GM21526 (cell line): ENCODE results near the gene ARSB.

Source experiments
- ATAC-seq: cut with Tn5 transposase; IDR thresholded peaks from one replicate; pipeline ENCODE4 v1.9.1; 2021; ENCODE audit warnings: moderate library complexity; ENCODE audit not compliant: unreplicated experiment, low FRiP score

ARSB gene

DNA sequence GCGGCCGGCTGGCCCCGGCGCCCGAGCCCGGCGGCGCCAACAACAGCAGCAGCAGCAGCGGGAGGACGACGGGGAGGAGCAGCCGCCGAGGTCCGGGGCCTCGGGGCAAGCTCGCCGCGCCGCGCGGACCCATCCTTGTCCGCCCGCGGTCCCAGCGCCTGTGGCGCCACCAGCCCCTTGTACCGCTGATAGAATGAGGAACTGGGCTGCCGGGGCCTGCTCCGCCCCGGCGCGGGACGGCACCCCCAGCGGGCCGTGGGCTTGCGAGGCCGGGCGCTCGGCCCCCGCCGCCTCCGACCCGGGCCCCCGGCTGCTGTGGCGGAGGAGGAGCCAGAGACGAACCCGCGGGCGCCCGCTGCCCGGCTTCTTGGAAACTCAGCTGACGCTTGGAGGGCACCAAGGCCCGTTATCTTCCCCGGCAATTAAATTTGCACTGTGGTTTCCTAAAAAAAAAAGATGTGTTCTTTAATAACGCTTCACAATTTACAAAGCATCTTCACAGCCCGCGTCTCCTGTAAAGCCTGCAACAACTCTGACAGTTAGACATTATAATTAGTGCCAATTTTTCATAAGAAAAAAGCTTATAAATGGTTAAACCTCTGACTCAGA, at the start of gene ARSB:
Gene ARSB, minus strand, starts transcription at position 195 of the 609 bp plus-strand sequence. Its CDS starts 62 bp downstream, at position 133.
- peak; percentile 46 for ATAC-seq

DNA sequence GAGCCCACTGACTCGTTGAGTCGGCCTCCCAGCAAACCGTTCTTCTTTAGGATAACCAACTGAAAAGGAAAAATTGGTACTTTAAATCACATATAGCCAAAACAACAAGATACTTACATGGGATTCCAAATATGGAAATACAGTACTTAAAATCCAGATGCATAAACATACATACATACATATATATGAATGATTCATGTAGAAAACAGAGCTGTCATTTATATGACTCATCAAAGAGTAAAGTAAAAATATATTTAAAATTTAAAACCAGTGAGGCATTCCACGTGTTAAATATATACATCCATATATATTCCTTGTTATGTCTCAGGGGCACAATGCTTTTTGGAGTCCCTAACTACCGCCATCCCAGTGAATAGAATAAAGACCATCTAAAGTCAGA, 47.7 kb upstream of the ARSB start:
- ATAC-seq, result no peak

DNA sequence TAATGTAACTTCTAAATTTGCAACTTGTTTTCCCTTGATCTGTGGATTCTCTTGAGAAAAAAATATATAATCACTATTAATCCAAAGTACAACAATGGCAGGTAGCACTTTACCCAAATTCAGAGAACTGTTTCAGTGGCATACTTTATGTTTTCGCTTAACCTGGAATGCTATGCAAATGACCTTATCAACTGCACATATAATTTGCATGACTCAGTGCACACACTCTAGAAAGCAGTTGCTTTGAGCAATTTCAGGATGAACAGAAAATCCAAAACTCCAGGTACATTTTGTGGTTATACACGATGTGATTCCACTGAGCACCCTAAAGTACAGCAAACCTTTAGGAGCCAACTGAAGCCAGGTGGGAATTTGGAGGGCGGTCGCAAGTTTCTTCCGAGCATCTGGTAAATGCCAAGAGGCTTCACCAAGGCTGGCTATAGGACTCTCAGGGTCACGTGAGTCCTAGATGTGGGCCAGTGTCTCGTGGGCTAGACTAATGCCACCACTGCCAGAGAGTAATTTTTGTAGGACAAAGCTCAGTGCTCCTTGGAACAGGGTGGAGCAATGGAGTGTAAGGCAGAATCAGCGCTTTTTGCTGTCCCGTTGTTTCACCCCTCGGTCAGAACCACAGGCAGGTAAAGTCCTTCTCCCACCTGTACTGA, 47.1 kb upstream of the ARSB start:
- ATAC-seq, result no peak

DNA sequence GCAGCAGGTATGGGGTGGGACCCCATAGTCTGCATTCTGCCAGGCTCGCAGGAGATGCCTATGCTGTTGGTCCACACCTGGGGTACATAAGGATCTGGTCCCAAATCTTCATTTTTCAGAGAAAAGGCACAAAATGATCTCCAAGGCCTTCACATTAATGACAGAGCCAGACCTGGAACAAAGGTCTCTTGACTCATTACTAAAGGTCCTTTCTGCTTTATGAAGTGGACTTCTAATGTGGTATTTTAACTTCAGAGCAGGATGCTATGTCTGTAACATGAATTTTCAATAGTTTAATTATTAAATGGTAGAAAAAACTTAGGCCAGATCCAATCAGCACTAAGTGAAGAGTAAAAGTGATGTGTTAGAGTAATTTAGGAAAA, 46.4 kb upstream of the ARSB start:
- no peak for ATAC-seq

DNA sequence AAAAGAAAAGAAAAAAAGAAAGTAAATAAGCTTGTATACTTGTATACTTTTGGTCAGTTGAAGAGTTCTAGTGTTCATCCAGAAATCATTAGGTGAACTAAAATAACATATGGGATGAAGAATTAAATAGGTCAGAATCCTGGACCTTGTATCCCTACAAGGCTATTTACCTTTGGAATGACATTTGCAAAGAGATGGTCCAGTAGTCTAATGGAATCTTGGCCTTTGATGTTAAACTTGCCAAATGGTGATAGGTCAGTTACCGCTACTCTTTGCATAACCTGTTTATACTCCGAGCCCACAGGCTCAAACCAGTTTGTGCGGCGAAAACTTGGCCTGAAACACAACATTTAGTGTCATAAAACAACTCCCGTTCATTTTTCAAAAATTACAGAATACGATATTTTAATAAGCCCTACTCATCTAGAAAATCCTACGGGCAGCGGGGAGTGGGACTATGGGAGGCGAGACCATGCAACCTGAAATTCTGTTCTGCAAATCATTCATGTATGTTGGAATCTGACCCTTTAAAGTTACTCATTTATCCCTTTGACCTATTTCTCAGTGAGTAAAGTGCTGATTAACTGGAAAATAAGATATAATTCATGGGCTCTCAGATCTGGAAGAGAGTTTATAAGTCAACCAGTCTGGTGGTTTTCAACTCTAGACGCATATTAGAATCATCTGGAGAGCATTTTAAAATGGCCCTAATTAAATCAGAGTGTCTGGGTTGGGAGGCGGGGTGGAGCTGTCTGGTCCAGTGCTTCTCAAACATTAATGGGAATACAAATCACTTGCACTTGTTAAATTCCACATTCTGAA, 45.8 kb upstream of the ARSB start:
- no peak for ATAC-seq

DNA sequence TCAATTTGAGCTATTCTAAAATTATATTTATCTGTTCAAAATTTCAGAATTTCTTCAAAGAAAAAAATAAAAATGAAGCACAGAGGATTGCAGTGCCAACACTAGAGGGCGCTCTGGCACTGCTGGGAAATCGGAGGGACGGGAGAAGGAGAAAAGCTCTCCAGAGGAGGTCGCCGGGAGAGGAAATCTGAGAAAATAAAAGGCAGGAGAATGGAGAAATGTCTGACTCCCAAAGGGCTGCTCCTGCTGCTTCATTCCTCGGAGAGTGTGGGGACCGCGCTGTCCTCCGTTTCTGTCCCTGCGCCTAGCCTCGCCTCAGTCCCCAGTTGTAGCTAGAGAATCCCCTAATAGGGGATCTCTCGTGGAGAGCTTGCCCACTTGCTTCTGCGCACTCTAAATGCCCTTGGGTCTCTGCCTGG, 40.0 kb upstream of the ARSB start:
- no peak for ATAC-seq

DNA sequence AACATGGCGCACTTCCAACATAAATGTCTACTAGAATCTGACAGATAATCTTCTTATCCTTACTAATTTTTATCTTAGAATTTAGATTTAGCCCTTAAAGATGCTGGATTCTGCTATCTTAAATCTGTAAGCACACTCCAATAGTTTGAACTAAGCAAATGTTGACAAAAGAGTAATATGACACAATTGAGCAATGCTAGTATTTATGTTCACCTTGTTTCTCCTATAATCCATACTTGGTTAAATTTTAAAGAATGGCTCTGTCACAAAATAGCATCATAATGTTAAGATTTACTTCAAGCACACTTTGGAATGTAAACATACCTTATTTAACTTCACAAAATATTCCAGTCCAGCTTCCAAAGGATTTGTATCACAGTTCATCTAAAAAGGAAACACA, 38.8 kb upstream of the ARSB start:
- no peak for ATAC-seq

DNA sequence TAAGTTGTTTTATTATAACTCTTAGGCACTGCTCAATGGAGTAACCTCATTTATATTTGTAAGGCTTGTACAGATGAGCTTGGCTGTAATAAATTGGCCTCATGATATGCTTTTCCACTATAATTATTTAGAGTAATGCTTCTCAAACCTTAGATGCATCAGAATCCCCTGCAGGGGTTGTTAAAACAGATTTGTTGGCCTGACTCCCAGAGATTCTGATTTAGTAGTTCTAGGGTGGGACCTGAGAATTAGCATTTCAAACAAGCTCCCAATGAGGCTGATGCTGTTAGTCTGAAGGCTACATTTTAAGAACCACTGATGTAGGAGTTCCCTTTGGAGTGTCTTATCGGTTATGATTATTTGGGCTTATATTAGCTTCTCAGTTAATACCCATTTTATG, 38.2 kb upstream of the ARSB start:
- no peak for ATAC-seq

DNA sequence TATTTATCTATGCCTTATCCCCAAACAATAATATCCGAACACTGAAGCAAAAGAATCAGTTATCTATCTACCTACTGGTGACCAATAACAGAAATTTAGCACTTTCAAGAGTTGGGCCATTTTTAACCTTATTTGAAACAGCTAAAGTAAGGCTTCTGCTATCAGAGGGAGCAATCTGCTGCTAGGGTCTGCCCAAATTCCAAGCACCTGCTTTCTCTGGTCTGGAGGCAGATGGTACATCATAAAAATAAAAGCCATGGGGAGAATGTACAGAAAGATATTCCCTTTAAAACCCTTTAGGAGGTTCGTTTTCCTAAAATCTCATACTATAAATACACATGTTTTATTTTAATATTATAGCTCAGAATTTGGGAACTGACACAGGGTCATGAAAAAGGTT, 37.7 kb upstream of the ARSB start:
- ATAC-seq, result no peak

DNA sequence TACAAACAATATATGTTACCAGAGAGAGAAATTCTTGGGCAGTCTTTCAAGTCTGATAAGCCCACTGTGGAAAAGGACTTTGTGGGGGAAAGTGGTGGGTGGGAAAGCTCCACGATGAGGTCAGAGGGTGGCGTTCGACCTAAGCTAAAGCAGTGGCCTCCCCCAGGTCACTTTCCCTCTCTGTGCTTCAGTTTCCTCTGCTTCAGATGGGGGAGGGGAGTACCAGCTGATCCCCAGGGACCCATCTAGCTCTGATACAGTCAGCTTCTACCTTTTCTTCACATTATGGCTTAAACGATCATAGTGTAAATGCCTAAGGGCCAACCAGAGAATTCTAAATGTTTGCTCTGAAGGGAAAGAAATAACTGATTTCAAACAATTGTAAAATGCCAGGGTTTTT, 36.6 kb upstream of the ARSB start:
- no peak for ATAC-seq

DNA sequence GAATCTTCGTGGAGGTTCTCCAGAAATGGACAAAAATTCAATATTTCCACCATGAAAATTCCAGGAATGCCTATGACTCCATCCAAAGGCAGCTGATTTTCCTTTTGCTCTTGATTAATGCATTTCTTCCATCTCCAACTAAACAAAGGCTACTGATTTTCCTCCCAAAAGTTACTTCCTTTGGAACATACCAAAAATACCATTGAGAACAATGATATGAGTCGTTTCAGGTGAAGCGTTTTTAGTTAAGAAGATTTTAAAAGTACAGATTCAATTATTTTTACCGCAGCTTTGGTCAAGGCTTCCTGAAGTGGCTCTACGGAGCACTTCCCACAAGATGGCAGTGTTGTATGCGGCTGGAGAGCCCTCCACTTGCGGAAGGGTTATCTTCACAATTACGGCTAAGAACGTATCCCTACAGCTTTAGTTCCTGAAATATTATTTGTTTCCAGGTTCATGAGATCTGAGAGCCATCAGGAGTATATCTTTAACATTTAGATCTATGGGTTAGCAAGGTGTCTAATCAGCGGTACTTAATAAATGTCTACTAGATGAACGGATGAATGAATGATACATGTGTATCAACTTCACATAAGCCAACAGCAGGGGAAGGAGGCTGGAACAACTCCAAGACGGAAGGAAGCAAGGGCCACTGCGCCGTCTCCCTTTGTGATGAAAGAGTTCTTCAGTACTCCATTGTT, 35.9 kb upstream of the ARSB start:
- no peak for ATAC-seq

DNA sequence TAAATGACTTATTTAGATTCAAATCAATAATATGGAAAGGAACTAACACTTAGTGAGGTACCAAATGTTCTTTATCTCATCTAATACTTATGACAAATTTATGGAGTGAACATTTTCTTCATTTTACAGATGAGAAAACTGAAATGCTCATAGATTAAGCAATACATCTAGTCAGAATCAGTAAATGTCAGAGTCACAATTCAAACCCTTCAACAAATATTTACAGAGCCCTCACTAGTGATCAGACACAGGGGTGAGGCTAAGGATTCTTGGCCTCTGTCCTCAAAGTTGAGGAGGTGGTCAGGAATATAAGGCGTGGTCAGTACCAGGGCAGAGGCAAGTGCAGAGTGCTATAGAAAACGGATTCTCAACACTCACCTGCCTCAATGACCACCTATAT, 29.5 kb upstream of the ARSB start:
- ATAC-seq, result no peak

DNA sequence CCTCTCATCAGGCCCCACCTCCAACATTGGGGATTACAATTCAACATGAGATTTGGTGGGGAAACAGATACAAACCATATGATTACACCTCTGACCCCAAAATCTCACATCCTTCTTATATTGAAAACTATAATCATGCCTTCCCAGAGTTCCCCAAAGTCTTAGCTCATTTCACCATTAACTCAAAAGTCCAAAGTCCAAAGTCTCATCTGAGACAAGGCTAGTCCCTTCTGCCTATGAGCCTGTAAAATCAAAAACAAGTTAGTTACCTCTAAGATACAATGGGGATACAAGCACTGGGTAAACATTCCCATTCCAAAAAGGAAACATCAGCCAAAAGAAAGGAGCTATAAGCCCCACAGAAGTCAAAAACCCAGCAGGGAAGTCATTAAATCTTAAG, 26.8 kb upstream of the ARSB start:
- no peak for ATAC-seq

DNA sequence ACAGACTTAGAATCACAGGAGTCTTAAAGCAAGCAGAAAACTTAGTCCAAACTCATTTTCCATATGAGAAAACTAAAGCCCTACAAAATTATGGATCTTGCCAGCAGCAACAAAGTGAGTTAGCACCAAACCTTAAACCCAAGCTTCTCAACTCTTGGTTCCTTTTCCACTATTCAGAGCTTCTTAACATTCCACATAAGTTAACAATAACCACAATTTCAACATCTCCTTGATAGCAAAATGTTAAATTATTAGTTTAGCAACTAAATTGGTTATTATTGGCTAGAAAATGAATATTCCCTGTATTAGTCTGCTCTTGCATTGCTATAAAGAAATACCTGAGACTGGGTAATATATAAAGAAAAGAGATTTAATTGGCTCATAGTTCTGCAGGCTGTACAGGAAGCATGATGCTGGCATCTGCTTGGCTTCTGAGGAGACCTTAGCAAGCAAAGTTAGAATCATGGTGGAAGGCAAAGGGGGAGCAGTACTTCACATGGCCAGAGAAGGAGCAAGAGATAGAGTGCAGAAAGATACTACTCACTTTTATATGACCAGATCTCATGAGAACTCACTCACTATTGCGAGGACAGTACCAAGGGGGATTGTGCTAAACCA, 26.2 kb upstream of the ARSB start:
- no peak for ATAC-seq

DNA sequence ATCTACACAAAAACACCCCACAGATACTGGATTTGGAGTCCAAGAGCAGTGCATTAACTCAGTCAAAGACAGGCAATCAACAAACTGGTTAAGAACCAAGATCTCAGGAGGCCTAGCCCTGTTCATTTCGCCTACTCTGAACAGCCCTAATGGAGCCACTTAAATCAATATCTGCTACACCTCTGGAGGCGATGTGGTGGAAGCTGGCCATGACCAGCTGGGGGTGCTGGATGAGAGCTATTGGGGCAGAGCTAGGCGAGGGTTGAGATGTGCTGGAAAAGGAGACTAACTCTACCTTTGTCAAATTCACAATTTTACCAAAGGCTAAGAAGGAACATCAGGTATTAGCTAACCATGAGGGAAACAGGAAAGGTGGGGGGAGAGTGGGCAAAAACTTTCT, 23.3 kb upstream of the ARSB start:
- ATAC-seq, result no peak

DNA sequence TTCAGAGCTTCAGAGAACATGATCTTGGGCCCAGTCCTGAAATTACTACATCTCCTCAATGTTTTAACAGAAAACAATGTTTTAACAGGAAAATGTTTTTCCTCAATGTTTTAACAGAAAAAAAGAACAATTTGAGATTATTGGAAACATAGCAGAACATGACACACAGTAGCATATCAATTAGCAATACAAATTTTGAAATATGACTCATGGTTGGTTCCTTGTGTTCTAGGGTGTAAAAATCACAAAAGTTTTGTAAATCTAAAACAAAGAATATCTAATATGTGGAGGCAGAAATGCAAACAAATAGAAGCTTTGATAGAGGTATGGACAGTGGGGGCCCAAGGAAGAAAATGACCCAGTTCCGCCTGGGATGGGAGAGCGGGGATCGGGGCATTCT, 22.8 kb upstream of the ARSB start:
- ATAC-seq, result no peak

DNA sequence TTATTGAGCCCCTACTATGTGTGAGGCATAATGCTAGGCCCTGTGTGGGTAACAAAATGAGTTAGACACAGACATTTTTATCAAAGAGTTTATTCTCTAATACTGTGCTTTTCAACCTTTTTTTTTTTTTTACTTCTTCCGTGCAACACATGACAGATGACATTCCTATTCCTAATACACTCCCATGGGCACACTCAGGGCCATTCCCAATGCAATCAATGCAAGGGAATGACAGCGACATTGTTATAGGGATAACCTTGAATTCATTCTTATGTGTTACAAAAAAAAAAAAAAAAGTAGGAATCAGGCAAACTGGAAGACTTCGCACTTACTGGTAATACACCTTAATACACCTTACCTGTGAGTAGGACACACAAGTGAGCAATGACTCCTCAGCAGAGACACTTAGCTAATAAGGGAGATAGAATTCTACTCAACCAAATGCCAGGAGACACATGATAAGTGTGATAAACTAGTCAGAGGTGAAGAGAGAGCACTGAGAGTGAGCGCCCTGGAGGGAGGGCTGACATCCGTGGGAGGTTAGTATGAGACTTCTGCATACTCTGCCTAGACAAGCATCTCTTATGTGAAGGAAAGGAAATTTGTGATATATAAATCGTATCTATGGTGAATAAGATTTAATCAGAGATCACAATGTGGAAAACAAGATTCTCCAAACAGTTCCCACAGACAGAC, 21.0 kb upstream of the ARSB start:
- ATAC-seq, result no peak

DNA sequence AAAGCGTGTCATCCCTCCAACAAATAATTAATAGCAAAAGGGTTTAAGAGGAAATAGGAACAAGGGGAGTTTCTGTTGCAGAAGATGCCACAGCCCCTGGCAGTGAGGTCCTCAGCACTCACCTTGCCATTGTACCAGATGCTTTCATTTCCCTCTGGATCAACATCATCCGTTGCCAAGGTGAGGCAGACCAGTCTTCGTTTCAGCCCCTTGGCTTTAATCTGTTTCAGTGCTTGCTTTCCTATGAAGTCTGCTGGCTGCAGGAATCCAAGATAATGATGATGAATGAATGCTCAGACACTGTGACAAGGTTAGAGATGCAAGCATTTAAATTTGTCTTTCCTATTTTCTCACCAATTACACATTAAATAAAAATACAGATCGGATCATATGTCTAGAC, 20.0 kb upstream of the ARSB start:
- no peak for ATAC-seq

DNA sequence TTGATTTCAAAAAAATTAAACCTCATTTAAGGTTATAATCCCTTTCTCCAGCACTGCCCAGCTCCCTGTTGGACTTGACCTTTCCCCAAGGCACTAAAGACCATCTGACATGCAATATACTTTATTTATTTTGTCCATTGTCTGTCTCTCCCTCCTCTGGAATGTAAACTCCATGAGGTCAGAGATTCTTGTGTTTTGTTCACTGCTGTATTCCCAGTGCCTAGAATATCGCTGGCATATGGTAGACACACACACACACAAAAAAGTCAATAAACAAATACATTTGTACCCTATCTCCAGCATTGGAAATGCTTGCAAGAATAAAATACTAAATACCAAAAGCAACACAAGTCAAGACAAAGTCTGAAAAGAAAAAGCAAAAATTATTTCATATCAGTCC, 17.3 kb upstream of the ARSB start:
- no peak for ATAC-seq

DNA sequence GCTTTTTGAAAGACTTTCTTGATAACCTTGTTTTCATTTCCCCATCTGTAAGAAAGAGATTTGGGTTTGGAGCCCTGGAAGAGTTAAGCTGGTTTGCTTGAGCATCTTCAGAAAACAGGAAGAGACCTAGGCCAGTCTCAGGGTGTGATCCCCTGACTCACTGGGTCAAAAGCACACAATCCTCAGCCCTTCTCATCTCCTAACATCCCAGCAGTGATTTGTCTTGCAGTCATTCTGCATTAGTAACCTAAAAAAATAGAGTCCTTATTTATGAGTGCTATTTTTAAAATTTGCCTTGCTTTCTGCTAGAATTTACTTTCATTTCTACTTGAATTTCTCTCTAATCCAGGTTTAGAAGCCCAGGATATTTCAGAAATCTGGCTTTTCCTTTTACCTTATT, 16.4 kb upstream of the ARSB start:
- no peak for ATAC-seq
